WERI-Rb-1 (cell line): ENCODE results near the gene SLC35A4.

Experiments used
- DNase-seq: peaks from one replicate; pipeline ENCODE4 v3.0.0-alpha.2; 2020
- H3K27ac ChIP-seq: fragments of 250-450 bp; sonication (Bioruptor Pico); 2 replicates; pipeline ENCODE4 v1.5.1; 2020; ENCODE audit warnings: mild to moderate bottlenecking, moderate library complexity
- H3K27me3 ChIP-seq: fragments of 250-450 bp; sonication (Bioruptor Pico); 2 replicates; pipeline ENCODE4 v1.5.1; 2021; ENCODE audit warnings: mild to moderate bottlenecking, low read depth, moderate library complexity; ENCODE audit not compliant: insufficient read depth, severe bottlenecking
- H3K36me3 ChIP-seq: fragments of 250-450 bp; sonication (Bioruptor Pico); 2 replicates; pipeline ENCODE4 v1.5.1; 2020; ENCODE audit warnings: mild to moderate bottlenecking, moderate library complexity
- H3K4me3 ChIP-seq: 2 replicates; pipeline ENCODE4 v1.5.1; 2011; ENCODE audit warnings: low read depth, mild to moderate bottlenecking, control low read depth, low read length
- H3K9me3 ChIP-seq: fragments of 250-450 bp; sonication (Bioruptor Pico); 2 replicates; pipeline ENCODE4 v1.5.1; 2021; ENCODE audit warnings: mild to moderate bottlenecking, moderate library complexity; ENCODE audit not compliant: severe bottlenecking
- CTCF ChIP-seq: IDR thresholded peaks from 2 replicates; pipeline ENCODE4 v1.5.1; 2011; ENCODE audit warnings: low read depth, mild to moderate bottlenecking, control low read depth, inconsistent platforms, low read length

The SLC35A4 gene

GRCh38 chr5:140549237-140550144 lies 15.1 kb upstream of the SLC35A4 start:
- peaks cover 59% of the 10 kb centered on the region for H3K36me3 ChIP-seq
- DNase-seq, result no peak
- no peak for TF ChIP-seq CTCF
- no peaks in the 10 kb centered on the region for H3K27me3 ChIP-seq
- no peaks in the 10 kb centered on the region for H3K9me3 ChIP-seq
- no peak overlapping the region for H3K4me3 ChIP-seq
- H3K27ac ChIP-seq, result no peak overlapping the region

GRCh38 chr5:140550147-140551079 lies 14.2 kb upstream of the SLC35A4 start:
- no peak for TF ChIP-seq CTCF
- no peak for DNase-seq
- Histone ChIP-seq H3K9me3 (no peaks in the 10 kb centered on the region), H3K27ac (no peak overlapping the region), H3K27me3 (no peaks in the 10 kb centered on the region), H3K4me3 (no peak overlapping the region), H3K36me3 (peaks cover 58% of the 10 kb centered on the region)

- TF ChIP-seq CTCF, result no peak
- Histone ChIP-seq H3K4me3 (no peak overlapping the region), H3K36me3 (peaks cover 59% of the 10 kb centered on the region), H3K27ac (no peak overlapping the region), H3K9me3 (no peaks in the 10 kb centered on the region), H3K27me3 (no peaks in the 10 kb centered on the region)
- DNase-seq, result no peak
Observed at GRCh38 chr5:140551872-140552271, 12.8 kb upstream of the SLC35A4 start.

GRCh38 chr5:140553657-140554056 lies 11.0 kb upstream of the SLC35A4 start:
- H3K9me3 ChIP-seq, result no peaks in the 10 kb centered on the region
- H3K4me3 ChIP-seq, result no peak overlapping the region
- H3K36me3 ChIP-seq, result peaks cover 63% of the 10 kb centered on the region
- TF ChIP-seq CTCF, result no peak
- H3K27me3 ChIP-seq, result no peaks in the 10 kb centered on the region
- H3K27ac ChIP-seq, result no peak overlapping the region
- no peak for DNase-seq

- Histone ChIP-seq H3K36me3 (peaks cover 56% of the 10 kb centered on the region), H3K27me3 (no peaks in the 10 kb centered on the region), H3K9me3 (no peaks in the 10 kb centered on the region), H3K4me3 (no peak overlapping the region), H3K27ac (no peak overlapping the region)
- no peak for TF ChIP-seq CTCF
- no peak for DNase-seq
Observed at GRCh38 chr5:140554454-140554853, 10.2 kb upstream of the SLC35A4 start.
